GM21786 (cell line): ENCODE data around the gene SELPLG.
"Not testable (repeated sequence)": the region's sequence is repeated elsewhere in the genome, so short reads cannot be mapped to it uniquely, and the experiment has no call there.

Source experiments
- ATAC-seq: cut with Tn5 transposase; IDR thresholded peaks from one replicate; pipeline ENCODE4 v1.9.1; 2021; ENCODE audit not compliant: unreplicated experiment

SELPLG gene

DNA sequence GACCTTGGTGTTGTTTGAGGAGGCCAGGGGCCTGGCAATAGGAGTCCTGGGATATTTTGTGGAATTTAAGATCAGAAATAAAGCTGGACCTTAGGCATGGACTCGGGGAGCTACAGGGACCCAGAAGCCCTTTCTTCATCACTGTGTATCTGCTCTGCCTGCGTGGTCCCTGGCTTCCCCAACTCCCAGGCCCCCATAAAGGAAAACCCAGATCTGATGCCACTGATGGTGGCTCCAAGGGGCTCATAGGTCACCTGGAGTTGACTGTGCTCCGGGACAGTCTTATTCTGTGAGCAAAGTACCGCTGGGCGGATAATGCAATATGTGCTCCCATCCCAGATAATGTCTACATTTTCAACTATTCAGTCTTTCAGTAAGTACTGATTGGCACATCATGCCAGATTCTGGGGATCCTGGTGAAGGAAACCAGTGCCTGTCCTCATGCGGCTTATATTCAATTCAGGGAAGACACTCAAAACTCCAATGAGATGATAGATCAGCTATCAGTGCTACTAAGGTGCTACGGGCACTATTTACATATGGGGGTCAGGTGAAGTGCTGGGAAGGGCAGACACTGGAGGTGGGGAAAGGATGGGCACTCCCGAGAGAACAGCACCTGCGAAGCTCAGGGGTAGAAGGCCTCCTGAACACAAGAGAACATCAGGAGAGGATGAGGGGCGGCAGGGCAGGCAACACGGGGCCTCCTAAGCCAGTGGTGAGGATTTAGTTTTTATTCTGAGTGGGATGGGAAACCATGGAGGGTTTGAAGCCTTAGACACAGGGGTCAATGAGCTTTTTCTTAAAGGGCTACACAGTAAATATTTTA, 5.5 kb upstream of the SELPLG start:
- no peak for ATAC-seq

DNA sequence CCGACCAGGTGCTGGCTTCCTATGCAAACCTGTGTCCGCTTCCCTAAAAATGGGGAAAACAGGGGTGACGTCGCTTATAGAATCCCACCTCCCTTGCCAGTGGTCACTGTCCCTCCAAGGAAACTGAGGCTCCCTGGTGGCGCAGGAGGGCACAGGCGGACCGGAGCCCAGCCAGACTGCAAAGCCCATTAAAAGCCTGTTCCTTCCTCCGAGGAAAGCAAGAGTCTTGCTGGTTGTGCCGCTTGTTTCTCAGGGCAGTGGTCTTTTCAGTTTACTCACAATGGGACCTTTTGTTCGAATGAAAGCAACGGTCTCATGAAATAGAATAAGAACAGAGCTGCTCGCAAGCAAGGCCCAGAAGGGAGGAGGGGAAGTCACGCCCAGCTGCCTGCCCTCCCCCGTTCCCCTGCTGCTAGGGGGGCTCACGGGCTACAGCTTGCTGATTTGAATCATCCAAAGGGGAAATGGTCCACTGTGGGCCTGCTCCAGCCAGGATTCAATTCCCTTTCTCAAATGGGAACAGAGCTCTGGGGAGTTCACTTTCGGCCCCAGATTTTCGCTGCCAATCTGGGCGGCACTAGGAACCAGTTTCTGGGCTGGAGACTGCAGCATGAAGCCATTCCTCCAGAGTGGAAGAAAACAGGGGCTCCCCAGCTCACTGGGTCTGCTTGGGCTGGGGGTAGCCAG, 4.6 kb upstream of the SELPLG start:
- ATAC-seq, result no peak

DNA sequence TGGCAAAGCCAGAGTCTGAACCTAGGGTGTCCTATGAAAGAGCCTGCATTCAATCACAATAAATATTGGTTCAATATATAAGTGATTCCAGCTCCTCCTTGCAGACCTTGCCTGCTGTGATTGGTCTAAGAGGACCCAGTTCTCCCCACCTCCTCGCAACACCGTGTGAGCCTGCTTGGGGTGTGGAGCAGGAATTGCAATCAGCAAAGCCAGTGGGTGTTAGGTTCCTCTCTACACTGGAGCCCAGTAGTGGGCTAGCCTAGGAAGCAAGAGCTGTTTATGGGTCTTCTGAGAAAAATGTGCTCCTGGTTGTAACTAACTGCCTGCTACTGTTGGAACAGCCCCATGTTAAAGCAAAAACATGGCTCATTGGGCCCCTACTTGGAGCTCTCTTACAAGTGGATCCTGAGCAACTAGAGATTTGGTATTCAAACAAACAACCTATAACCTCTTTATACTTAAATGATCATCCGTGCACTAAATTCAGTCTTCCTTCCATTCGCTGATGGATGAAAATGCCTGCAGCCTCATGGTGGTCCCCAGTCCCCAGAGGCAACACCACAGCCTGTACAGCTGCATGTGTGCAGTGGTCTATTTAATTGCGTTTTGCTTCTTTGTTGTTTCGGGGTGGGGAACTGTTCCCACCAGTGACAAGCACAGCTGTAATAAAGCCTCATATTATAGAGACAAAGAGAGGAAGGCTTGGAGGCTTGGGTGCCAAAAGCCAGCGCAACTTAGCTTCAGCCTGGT, 3.7 kb upstream of the SELPLG start:
- no peak for ATAC-seq

DNA sequence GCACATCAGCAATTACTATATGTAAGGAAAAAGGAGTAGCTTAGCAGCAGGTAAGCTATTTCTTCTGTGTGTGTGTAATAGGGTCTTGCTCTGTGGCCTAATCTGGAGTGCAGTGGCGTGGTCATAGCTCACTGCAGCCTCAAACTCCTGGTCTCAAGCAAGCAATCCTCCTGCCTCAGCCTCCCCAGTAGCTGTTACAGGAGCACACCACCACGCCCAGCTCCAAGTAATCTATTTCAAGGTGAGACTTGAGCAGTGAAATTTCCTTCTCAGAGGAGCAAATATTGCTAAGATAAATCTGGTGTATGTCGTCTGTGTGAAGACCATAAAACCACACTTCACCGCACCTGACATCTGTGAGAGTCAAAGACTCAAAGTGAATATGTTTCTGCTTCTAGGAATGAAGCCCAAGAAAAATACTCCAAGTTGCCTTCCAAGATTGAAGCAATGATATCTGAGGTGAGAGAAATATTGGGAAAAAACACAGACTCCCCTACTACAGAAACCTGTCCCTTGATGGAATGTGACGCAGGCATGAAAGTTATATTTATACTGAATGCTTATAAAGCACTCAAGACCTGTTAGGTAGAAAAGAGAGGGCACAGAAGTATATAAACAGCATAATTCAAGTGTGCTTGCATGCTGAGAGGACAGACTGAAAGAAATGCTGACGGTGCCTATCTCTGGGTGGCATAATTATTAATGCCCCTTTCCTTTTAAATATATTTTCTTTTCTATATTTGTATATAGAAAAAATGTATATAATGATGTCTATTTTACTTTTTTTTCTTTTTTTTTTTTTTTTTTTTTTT, 2.5 kb upstream of the SELPLG start:
- no peak for ATAC-seq

DNA sequence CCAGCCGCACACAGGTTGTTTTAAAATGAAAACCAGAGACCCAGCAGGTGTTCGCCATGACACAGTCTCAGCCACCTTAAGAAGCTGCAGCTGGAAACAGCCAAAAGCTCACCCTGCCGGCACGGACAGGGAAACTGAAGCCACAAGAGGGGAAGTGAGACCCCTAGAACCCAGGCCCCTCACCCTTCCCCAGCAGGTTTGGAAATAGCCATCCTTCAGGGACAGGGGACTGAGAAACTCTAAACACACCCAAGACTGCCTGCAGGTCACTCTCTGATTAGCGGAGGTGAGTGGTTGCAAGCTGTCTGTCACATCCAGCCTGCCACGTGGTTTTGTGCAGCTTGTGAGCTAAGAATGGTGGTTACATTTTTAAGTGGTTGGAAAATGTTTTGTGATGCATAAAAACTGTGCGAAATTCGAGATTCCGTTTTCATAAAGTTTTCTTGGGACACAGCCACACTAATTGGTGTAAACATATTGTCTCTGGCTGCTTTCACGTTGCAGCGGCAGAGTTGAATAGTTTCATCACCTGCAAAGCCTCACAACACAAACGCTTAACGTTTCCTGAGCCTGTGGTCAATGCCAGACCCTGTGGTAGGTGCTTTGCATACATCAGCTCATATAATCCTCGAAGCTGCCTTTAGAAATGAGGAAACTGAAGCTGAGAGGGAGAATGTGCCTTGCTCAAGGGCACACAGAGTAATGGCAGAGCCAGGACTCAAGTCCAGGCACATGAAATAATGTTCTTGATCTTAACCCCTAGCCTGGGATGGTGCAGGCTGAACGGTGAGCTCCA, 1.7 kb upstream of the SELPLG start:
- ATAC-seq, result peak; percentile 43

DNA sequence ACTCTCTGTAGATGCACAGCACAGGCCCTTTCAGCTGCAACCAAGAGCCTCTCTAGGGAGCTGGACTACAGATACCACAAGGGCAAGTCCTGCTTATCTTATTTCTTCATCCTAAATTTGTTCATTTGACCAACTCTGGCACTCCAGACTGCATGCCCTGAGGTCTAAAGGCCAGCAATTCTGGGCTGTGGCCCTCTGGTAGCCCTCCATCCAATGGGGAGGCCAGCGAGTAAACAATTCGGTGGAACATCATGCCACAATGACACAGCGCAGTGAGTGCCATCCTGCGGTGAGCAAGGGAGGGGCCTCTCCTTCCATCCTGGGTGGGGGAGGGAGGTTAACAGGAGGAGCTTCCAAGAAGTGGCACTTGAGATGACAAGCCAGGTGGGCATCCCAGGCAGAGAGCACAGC, 652 bp upstream of the SELPLG start:
- no peak for ATAC-seq

DNA sequence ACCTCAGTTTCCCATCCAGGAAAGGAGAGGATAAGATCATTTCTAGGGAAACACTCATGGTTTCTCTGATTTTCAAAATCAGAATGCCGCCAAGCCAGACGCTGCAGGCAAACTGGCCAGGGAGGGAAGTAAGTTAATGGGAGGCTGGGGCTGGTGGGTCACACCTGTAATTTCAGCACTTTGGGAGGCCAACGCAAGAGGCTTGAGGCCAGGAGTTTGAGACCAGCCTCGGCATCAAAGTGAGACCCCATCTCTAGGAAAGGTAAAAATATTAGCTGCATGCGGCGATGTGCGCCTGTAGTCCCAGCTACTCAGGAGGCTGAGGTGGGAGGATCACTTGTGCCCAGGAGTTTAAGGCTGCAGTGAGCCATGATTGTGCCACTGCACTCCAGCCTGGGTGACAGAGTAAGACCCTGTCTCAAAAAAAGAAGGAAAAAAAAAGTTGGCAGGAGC, 587 bp downstream of the SELPLG start:
- no peak for ATAC-seq

DNA sequence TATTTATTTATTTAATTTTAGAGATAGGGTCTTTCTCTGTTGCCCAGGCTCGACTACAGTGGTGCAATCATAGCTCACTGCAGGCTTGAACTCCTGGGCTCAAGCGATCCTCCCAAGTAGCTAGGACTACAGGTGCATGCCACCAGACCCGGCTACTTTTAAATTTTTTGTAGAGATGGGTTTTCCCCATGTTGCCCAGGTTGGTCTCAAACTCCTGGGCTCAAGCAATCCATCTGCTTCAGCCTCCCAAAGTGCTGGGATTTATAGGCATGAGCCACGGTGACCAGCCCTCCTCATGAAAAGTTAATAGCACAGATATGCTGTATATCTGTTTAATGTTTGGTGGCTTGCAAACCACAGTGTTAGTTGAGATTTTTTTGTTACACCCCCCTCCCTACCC, 2.4 kb downstream of the SELPLG start:
- ATAC-seq, result not testable (repeated sequence)

DNA sequence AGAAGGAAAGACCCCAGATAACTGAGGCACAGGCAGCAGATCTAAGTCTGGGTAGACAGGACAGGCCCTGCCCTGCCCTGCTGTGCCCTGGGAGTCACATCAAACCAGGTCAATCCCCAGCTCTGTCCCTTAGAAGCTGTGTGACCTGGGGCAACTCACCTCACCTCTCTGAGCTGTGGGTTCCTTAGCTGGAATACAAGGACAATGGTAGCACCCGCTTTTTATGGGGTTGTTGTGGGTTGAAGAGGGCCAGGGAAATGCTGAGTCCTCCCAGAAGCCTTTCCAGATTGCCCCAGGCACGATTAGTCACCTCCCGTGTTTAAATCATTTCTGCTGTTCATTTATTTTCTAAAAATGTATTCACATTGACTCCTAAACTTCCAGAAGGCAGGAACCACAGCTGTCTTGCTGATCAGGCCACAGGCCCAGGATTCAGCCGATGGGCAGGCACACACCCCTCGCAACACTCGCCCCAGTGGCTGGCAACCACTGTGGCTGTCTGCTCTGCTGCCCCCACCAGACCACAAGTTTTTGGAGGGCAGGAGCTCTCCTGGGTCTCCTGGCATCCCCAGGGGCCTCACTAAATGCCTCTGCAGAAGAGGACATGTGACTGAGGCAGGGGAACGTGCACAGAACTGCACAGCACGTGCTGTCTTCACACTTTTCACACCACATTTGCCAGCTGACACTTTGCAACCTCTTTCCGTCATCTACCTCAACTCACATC, 3.0 kb downstream of the SELPLG start:
- ATAC-seq, result no peak

DNA sequence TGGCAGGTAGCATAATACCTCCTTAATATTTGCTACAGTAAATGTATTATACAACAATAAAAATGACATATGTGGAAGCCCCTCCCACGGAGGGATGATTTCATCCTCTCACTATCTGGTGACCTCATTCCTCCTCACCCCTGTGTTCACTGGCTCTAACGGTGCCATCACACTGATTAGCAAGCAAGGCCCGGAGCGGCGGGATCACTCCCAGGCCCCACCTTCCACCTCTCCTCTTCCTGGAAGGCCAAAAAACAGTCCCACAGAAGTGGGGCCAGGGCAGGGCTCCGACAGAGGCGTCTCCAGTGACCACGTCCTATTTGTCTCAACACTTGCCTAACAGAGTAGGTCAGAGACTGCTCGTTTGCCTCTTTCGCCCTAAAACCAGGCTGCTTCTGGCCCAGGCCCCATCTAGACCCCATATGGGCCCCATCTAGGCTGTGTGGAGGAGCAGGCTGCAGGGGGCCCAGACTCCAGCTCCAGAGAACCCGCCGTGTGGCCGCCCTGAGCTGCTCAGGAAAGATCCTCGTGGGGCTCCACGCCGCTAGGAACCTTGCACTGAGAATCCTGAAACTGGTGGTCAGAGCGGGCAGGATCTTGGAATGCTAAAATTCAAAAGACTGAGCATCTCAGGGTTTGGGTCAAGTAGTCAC, 3.7 kb downstream of the SELPLG start:
- ATAC-seq, result no peak

DNA sequence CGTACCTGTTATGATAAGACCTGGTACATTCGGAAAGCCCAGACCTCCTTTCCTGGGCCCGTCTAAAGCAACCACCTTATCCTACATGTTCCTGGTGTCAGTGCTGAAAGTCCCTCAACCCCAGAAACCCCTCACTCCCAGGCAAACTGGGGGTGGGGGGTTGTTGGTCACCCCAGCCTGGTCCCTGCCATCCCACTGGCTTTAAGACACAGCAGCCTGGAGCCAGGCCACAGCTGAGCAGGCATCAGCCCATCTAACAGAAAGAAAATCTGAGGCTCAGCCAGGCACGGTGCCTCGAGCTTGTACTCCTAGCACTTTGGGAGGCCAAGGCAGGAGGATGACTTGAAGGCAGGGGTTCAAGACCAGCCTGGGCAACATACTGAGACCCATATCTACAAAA, 4.5 kb downstream of the SELPLG start:
- ATAC-seq, result no peak

DNA sequence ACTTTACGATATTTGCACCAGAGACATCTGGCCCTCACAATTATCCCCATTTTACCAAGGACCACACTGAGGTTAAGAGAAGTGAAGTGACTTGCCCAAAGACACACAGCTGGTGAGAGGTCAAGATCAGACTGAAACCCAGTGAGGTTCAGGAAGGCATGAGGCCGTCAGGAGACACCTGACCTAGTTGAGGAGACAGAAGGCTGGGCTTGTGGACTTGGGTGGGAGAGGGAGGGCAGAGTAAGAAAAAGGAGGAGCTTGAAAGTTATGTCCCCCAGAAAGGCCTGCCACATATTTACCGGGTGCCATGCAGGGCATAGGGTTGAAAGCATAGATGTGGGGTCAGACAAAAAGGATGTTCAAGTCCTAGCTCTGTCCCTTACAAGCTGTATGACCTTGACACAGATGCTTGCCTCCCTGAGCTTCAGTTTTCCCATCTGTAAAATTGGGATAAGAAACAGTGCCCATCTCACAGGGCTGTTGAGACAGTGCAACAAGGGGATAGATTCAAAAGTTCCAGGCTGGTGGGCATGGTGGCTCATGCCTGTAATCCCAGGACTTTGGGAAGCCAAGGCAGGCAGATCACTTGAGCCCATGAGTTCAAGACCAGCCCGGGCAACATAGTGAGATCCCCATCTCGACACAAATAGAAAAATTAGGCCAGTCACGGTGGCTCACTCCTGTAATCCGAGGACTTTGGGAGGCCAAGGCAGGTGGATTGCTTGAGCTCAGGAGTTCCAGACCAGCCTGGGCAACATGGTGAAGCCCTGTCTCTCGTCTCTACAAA, 6.4 kb downstream of the SELPLG start:
- ATAC-seq, result no peak

DNA sequence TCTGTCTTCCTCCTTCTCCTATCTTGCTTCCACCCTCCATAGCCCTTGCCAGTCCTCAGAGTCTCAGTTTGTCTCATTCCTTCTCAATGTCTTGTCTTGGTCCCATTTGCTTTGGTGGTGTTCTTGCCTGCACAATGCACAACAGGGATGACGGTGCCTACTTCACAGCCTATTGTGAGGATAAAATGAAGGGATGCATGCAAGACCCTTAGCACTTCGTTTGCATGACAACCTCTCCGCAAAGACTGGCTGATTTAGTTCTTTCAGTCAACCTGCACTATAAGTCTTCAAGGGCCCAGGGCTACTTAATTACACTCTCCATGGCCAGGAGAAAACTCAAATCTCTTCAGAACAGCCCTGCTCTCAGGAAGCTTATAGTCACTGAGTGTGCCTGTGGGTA, 8.5 kb downstream of the SELPLG start:
- no peak for ATAC-seq

DNA sequence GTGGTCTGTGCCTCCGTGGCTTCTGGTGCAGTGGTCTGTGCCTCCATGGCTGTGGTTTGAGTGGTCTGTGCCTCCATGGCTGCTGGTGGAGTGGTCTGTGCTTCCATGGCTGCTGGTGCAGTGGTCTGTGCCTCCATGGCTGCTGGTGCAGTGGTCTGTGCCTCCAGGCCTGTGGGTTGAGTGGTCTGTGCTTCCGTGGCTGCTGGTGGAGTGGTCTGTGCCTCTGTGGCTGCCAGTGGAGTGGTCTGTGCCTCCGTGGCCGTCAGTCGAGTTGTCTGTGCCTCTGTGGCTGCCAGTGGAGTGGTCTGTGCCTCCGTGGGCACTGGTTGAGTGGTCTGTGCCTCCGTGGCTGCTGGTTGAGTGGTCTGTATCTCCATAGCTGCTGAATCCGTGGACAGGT, 10.1 kb downstream of the SELPLG start:
- ATAC-seq, result no peak

DNA sequence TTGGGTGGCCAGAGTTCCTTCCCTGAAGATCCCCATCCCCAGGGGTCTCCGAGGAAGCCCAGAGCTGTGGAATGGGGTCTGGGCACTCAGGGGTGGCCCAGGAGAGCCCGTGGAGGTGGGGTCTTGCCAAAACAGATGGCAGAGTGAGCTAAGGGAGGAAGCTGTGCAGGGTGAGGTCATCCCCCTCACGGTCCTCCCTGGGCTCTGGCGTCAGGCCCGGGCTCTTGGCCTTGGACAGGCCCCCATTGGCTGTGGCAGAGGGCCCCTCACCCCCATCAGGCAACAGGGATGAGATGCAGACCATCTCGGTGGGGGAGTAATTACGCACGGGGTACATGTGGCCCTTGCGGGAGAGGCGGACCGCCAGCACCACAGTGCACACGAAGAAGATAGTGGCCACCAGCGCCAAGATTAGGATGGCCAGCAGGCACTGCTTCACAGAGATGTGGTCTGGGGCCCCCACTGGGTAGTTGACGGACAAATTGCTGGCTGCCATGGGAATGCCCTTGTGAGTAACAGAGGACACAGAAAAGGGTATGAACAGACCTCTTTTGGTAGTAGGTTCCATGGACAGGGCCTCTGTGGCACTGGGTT, 10.7 kb downstream of the SELPLG start:
- ATAC-seq, result no peak

DNA sequence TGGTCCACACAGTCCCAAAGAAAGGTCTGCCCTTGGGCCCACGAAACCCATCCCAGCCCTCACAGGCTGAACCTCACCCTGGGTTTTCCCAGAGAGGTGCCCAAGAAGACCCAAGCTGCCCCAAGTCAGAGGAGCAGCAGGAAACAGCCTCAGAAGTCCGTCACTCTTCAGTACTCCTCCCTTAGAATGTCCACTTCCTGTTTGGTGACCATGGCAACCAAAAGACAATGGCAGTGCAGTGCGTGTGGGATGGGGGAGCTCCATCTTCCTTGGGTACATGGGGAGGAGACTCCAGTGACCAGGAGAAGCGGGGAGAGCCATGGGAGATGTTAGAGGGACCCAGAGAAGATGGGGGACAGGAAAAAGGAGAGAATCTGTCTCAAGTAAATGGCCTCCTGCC, 11.3 kb downstream of the SELPLG start:
- no peak for ATAC-seq

DNA sequence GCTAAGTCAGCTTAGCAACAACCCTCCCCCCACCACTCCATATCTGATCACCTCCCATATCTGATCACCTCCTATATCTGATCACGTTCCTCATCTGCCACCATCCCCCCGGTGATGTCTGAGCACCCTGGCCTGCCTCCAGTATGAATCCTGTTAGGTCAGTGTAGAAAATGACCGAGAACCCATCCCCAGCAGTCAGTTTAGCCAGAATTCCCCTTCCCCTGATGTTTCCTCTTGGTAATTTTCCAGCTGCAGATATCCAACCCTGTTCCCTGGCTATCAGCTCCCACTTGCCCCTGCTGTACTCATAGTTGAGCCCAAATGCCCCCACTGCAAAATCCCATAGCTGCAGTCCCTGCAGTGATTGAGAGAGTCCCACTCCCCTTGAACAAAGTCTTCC, 12.5 kb downstream of the SELPLG start:
- ATAC-seq, result no peak
